HG03066 (cell line): ENCODE data around the gene DTNB.

ENCODE experiments used
- ATAC-seq: cut with Tn5 transposase; IDR thresholded peaks from one replicate; pipeline ENCODE4 v1.9.1; 2021; ENCODE audit warnings: low read depth; ENCODE audit not compliant: unreplicated experiment

Gene DTNB

GRCh38 chr2:25402477-25402876 lies 270.9 kb downstream of the DTNB start:
- peak; percentile 39 for ATAC-seq

GRCh38 chr2:25401307-25402026 lies 271.9 kb downstream of the DTNB start:
- ATAC-seq = no peak

DNA sequence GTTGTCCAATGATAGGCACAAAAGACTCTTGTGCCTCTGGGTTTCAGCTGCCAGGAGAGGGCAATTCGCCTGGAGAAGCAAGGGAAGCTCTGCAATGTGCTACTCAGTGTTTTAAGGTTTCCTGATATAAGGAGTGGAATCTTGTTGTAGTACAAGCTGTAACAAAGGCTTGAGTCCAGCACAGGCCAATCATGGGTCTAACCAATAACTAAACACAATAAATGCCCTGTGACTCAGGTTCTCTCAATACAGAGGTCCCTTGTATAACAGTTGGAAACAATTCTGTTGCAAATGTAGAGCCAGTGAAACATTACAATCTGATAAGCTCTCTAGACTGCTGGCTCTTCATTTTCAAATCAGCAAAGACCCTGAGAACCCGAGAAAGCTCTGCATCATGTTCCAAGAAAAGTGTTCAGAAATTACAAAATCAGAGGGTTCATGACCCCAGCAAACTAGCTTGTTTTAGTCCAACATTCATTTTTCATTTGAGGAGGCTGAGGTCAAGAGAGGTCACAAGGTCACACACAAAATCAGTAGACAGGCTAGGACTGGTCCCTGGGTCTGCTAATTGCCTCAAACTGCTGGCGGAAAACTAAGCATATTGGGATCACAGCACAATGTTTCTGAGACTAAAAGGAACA lies 272.7 kb downstream of the DTNB start:
- no peak for ATAC-seq

DNA sequence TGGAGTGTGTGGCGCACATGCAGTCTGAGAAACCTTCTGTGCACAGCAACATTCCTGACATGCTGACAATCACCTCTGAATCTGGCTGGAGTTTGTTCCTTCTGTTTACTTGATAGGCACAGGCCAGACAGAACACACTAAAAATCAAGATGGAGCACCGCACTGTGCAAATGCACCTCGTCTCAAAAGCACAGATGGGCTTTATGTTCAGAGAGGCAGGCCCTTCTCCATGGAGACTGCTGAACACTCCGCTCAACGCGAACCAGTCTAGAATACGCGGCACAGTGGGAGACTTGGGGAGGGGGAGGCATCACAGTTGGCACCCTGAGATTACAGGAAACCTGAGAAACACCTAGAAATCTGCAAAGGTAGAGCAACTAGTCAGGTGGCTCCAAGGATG lies 273.2 kb downstream of the DTNB start:
- ATAC-seq = no peak

DNA sequence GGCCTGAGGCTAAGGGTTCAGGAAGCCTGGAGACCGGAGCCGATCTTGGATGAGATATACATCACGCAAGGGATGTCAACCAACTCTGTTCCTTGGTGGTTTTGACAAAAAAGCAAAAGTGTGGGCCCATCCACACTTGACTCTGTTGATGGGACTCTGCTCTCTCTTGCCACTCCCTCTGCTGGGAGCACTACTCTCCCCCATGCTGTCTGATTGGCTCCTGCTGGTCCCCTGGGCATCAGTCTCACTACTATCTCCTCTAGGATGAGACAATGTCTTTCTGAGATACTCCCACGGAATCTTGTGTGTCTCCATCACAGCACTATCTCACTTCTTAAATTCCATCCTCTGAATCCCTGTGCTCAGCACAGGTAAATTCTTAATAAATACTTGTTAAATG lies 274.8 kb downstream of the DTNB start:
- no peak for ATAC-seq

DNA sequence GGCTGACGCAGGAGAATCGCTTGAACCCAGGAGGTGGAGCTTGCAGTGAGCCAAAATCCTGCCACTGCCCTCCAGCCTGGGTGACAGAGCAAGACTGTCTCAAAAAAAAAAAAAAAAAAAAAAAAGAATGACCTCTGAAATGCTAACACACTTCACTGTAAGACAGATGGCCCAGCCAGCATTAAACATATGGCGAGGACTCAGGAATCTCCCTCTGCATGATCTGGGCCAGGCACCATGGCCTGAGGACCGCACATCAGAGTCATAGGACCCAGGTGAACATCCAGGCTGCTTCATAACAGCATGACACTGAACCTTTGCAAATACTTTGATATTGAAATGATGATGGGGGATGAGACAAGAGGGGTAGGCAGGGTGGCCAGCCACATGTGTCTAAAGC lies 275.6 kb downstream of the DTNB start:
- no peak for ATAC-seq

GRCh38 chr2:25389161-25389560 lies 284.2 kb downstream of the DTNB start:
- no peak for ATAC-seq

- no peak for ATAC-seq
Observed at GRCh38 chr2:25388491-25388890, 284.9 kb downstream of the DTNB start.

DNA sequence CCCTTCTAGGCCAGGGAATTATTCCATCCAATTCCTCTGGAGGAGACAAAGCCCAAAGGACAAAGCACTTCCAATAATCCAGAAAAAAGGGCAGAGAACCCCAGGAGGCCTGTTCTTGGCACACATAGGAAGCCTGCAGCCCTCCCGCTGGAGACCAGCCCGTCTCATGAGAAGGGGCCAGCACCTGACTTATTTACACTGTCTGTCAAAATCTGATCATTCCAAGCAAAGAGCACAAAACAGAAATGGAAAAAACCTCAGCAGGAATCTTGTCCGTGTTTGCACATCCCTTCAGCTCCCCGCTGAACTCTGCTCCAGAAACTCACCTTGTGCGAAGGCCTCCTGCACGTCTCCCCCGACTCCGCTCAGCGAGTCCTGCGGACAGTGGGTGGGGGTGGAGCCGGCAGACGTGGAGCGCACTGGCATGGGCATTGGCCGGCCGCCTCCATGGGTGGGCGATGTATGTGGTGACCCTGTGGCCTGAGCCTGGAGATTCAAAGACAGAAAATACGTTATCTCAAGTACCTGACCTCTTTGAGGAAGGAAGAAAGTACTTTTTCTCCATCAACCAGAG lies 285.4 kb downstream of the DTNB start:
- ATAC-seq = no peak

DNA sequence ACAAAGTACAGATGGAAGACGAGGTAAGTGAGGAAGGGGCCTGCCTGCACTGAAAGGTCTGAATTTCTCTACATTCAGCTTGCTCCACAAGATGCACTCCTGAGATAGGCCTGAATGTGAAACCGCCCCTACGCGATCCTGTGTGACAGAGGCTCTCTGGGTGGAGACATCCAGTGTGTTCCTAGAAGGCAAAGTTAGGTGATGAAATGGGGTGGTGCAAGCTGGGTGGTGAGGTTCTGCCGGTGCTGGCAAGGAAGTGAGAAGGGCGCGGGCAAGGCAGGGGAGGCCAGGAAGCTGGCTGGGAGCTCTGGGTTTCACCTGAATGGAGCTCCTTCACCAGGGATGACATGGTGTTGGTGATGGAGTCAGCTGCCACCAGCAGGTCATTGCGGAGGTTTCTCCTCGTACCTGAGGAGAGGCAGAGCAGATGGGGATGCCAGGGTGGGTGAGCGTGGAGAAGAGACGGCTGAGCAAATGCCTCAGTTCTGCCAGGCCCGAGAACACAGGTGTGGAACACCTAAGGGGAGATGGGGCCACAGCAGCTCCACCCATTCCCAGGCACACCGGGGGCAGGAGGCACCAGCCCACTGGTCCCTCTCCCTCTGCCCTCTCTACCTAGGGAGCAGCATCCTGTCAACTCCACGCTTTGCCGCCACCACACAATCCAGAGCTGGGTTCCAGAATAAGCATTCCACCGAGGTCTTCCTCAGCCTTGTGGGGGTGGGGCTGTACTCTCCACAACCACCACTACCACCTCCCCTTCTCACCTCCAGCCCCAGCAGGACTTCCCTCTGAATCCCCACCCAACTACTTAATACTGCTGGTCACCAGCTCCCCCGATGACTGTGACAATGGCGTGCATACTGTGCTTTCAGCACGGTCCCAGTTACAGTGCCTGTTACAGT lies 286.2 kb downstream of the DTNB start:
- ATAC-seq = no peak

- ATAC-seq = no peak
Observed at GRCh38 chr2:25385910-25386309, 287.5 kb downstream of the DTNB start.

DNA sequence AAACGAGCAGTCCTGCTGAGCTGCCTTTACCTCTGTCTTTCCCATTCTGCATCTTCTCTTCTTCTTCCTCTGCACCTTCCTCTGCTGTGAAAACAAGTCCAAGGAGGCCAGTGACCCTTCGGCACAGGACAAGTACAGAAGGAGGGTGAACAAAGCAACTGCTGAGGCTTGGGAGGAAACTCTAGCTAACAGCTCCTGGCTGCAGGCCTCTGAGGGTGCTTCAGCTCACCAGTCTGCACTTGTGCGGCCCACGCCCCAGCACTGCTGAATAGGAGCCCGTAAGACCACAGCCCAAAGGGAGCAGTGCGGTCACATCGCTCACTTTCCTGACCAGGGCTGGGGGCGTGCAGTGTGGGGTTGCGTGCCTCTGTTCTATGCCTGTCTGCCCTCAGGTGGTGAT lies 289.6 kb downstream of the DTNB start:
- ATAC-seq = no peak

- no peak for ATAC-seq
Observed at GRCh38 chr2:25381502-25381901, 291.9 kb downstream of the DTNB start.

DNA sequence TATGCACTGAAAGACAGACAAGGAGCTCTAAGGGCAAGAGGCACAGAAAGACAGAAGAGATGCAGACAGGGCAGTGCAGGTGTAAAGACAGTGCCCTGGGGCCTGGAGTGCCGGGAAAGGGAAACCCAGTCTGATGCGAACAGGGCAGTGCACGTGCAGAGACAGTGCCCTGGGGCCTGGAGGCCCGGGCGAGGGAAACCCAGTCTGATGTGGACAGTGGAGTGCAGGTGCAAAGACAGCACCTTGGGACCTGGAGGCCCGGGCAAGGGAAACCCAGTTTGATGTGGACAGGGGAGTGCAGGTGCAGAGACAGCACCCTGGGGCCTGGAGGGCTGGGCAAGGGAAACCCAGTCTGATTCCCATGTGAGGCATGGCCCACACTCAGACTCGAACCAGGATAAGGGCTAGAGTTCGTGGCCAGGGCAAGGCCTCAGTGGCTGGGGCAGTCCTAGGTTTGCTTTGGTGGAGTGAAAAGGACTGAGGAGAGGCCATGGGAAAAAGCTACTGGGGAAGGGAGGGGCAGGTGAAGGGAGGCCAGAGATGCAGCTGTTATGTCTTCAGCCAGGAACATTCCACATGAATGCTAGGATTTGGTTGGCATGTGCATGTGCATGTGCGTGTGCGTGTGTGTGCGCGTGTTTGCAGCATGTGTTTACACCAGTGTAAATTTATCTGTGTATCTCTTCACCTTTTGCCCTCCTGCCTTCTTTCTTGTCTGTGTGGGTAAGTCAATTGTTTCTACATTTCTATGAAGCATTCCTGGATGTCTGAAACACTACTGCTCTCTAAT lies 292.6 kb downstream of the DTNB start:
- ATAC-seq = no peak

GRCh38 chr2:25380023-25380422 lies 293.4 kb downstream of the DTNB start:
- ATAC-seq = no peak

GRCh38 chr2:25379535-25379934 lies 293.8 kb downstream of the DTNB start:
- ATAC-seq = no peak

DNA sequence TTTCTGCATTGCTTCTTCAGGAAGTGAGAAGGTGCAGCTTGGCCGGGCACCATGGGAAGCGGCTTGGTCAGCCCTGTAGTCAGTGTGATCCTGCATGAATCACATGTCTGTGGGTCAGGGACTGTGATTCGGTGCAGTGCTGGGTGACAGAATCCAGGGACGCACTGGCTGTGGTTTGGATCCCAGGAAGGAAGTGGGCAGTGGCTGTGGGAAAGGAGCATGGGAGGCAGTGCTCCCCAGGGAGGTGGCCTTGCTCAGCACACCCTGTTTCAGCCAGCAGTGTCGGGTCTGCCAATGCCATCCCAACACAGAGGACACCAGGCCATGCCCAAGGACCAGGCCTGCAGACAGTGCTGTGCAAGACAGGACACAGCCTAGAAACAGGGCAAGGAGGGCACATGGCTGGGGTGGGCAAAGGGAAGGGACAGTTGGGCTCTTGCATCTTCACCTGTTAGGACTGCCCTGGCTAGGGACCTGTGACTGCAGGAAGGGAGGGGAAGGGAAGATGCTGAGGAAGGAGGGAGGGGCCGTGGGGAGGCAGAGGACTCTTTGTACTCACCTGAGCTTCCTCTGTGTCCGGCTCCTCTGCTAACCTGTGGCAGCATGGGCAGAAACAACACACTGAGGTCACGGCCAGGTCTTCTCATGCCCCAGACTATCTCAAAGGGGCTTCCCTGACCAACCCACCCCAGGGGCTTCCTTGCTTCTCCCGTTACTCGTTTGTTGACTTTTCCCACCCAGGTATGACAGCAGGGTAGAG lies 294.5 kb downstream of the DTNB start:
- no peak for ATAC-seq

DNA sequence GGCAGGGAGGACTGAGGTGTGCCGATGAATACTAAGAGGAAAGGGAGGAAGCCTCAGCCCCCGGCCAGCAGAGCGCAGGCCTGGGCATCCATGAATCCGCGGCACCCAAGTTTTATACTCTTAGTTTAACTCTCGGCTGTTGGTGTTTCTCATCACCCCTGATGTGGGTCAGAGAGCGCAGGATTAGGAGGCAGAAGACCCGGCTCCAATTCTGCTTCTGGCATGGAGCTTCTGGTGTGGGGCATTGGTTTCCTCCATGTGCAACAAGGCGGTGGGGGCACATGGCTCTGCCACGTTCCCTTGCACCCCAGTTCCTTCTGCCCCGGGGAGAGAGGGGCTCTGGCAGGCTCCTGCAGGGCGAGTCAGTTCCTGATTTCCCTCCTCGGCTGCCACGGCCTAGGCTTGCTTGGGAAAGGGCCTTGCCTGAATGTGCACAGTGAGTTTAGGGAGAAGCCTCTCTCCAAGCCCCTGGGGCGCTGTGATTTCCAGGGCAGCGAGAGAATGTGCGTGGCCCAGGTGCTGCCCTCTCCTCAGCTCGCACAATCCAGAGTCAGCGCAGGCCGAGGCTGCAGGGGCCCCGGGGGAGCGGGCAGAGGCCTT lies 295.5 kb downstream of the DTNB start:
- ATAC-seq = no peak
